ENCODE measurements around the gene ST3GAL6.
A peak's percentile ranks its signal among the peaks of the same experiment; 100 is the strongest.

Gene ST3GAL6

GRCh38 chr3:98808071-98808470, 44.9 kb downstream of the ST3GAL6 start:
- Histone ChIP-seq H2BK120ac (ENCODE audit: insufficient read depth, low read length, poor library complexity) (no peak overlapping the region), H3K4ac (ENCODE audit: low read depth, low read length) (no peak overlapping the region), H3K14ac (ENCODE audit: low read length) (no peak overlapping the region), H4K8ac (ENCODE audit: low read depth, low read length) (no peak overlapping the region), H4K91ac (ENCODE audit: low read depth, low read length) (no peak overlapping the region), H3K9ac (ENCODE audit: low read length) (no peak overlapping the region), H3K18ac (ENCODE audit: low read length) (no peak overlapping the region), H3K79me2 (ENCODE audit: control insufficient read depth, insufficient read depth, low read length, poor library complexity) (no peaks in the 10 kb centered on the region), H3K36me3 (ENCODE audit: control insufficient read depth in 1 of 2, insufficient read depth in 2 of 2, low read length in 2 of 2) (peaks cover 4 to 11% of the 10 kb centered on the region in 2 experiments), H2AFZ (ENCODE audit: insufficient read depth, low read length, poor library complexity) (no peak overlapping the region), H3K27me3 (ENCODE audit: insufficient read depth, low read length) (no peaks in the 10 kb centered on the region), H3K79me1 (ENCODE audit: low read length) (no peaks in the 10 kb centered on the region), H4K12ac (ENCODE audit: low read depth, low read length) (no peak overlapping the region), H3K23ac (ENCODE audit: low read length) (no peak overlapping the region), H2BK12ac (ENCODE audit: low read length) (no peak overlapping the region), H3K4me3 (ENCODE audit: low read depth, low read length) (no peak overlapping the region), H3K4me2 (ENCODE audit: low read length) (no peak overlapping the region), H2BK5ac (ENCODE audit: low read depth, low read length, poor library complexity) (no peak overlapping the region), H3K9me3 (ENCODE audit: insufficient read depth, low read depth, low read length) (no peaks in the 10 kb centered on the region), H3K4me1 (ENCODE audit: control insufficient read depth in 1 of 2, insufficient read depth in 2 of 2, low read length in 2 of 2) (peaks cover 2 to 6% of the 10 kb centered on the region in 2 experiments), H2AK5ac (ENCODE audit: low read length) (no peak overlapping the region), H3K27ac (ENCODE audit: low read depth, low read length) (no peak overlapping the region)
- WGBS (ENCODE audit: extremely low coverage, insufficient coverage, insufficient read length), result no CpG with 5 or more reads among the region's 2 CpGs
- peak in 1 of 2 donors; percentile 18 for DNase-seq

GRCh38 chr3:98809557-98809956, 46.4 kb downstream of the ST3GAL6 start:
- DNase-seq, result peak in 1 of 2 donors; percentile 27
- peaks cover 4 to 11% of the 10 kb centered on the region in 2 experiments for H3K36me3 ChIP-seq (ENCODE audit: control insufficient read depth in 1 of 2, insufficient read depth in 2 of 2, low read length in 2 of 2)
- no peak overlapping the region for H3K18ac ChIP-seq (ENCODE audit: low read length)
- no peak overlapping the region for H3K23ac ChIP-seq (ENCODE audit: low read length)
- no peak overlapping the region for H2AK5ac ChIP-seq (ENCODE audit: low read length)
- peaks cover 2 to 6% of the 10 kb centered on the region in 2 experiments for H3K4me1 ChIP-seq (ENCODE audit: control insufficient read depth in 1 of 2, insufficient read depth in 2 of 2, low read length in 2 of 2)
- no peak overlapping the region for H3K27ac ChIP-seq (ENCODE audit: low read depth, low read length)
- no peak overlapping the region for H2BK5ac ChIP-seq (ENCODE audit: low read depth, low read length, poor library complexity)
- H4K8ac ChIP-seq (ENCODE audit: low read depth, low read length), result no peak overlapping the region
- H3K14ac ChIP-seq (ENCODE audit: low read length), result no peak overlapping the region
- WGBS (ENCODE audit: extremely low coverage, insufficient coverage, insufficient read length), result no CpG with 5 or more reads among the region's 3 CpGs
- H3K9ac ChIP-seq (ENCODE audit: low read length), result no peak overlapping the region
- H4K91ac ChIP-seq (ENCODE audit: low read depth, low read length), result no peak overlapping the region
- H3K4me3 ChIP-seq (ENCODE audit: low read depth, low read length), result no peak overlapping the region
- no peaks in the 10 kb centered on the region for H3K9me3 ChIP-seq (ENCODE audit: insufficient read depth, low read depth, low read length)
- H3K4me2 ChIP-seq (ENCODE audit: low read length), result no peak overlapping the region
- no peak overlapping the region for H3K4ac ChIP-seq (ENCODE audit: low read depth, low read length)
- no peak overlapping the region for H2BK120ac ChIP-seq (ENCODE audit: insufficient read depth, low read length, poor library complexity)
- H2BK12ac ChIP-seq (ENCODE audit: low read length), result no peak overlapping the region
- no peak overlapping the region for H2AFZ ChIP-seq (ENCODE audit: insufficient read depth, low read length, poor library complexity)
- no peaks in the 10 kb centered on the region for H3K79me1 ChIP-seq (ENCODE audit: low read length)
- H3K27me3 ChIP-seq (ENCODE audit: insufficient read depth, low read length), result no peaks in the 10 kb centered on the region
- no peak overlapping the region for H4K12ac ChIP-seq (ENCODE audit: low read depth, low read length)
- H3K79me2 ChIP-seq (ENCODE audit: control insufficient read depth, insufficient read depth, low read length, poor library complexity), result no peaks in the 10 kb centered on the region

DNA sequence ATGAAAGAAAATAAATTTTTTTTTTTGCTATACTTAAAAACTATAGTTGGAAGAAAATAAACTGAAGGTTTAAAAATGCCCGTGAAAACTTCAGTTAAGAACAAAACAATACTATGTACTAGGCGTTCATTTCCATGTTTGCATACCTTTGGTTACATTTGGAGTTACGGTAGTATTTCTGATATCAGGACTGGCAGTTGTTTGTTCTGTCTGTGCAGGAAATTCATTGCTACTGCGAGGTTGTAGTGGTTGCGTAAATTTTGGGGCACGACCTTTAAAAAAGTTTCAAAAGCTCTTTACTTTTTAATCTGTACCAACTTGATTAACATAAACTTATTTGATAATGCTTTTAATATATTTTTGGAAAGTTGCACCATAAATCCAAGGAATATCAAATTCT, 47.9 kb downstream of the ST3GAL6 start:
- no peaks in the 10 kb centered on the region for H3K79me2 ChIP-seq (ENCODE audit: control insufficient read depth, insufficient read depth, low read length, poor library complexity)
- no peak overlapping the region for H2BK120ac ChIP-seq (ENCODE audit: insufficient read depth, low read length, poor library complexity)
- no peak overlapping the region for H2BK5ac ChIP-seq (ENCODE audit: low read depth, low read length, poor library complexity)
- no peak overlapping the region for H3K4me3 ChIP-seq (ENCODE audit: low read depth, low read length)
- no CpG with 5 or more reads among the region's 6 CpGs for WGBS (ENCODE audit: extremely low coverage, insufficient coverage, insufficient read length)
- H3K4ac ChIP-seq (ENCODE audit: low read depth, low read length), result no peak overlapping the region
- H3K4me2 ChIP-seq (ENCODE audit: low read length), result no peak overlapping the region
- no peaks in the 10 kb centered on the region for H3K27me3 ChIP-seq (ENCODE audit: insufficient read depth, low read length)
- no peak overlapping the region for H4K8ac ChIP-seq (ENCODE audit: low read depth, low read length)
- no peak overlapping the region for H3K9ac ChIP-seq (ENCODE audit: low read length)
- no peak overlapping the region for H4K91ac ChIP-seq (ENCODE audit: low read depth, low read length)
- H2AK5ac ChIP-seq (ENCODE audit: low read length), result no peak overlapping the region
- no peak overlapping the region for H3K18ac ChIP-seq (ENCODE audit: low read length)
- no peak overlapping the region for H2BK12ac ChIP-seq (ENCODE audit: low read length)
- H3K36me3 ChIP-seq (ENCODE audit: control insufficient read depth in 1 of 2, insufficient read depth in 2 of 2, low read length in 2 of 2), result peaks cover 2 to 8% of the 10 kb centered on the region in 2 experiments
- no peak for DNase-seq
- no peak overlapping the region for H3K23ac ChIP-seq (ENCODE audit: low read length)
- no peak overlapping the region for H4K12ac ChIP-seq (ENCODE audit: low read depth, low read length)
- no peak overlapping the region for H3K27ac ChIP-seq (ENCODE audit: low read depth, low read length)
- H2AFZ ChIP-seq (ENCODE audit: insufficient read depth, low read length, poor library complexity), result no peak overlapping the region
- peaks cover 4 to 6% of the 10 kb centered on the region in 2 experiments for H3K4me1 ChIP-seq (ENCODE audit: control insufficient read depth in 1 of 2, insufficient read depth in 2 of 2, low read length in 2 of 2)
- H3K14ac ChIP-seq (ENCODE audit: low read length), result no peak overlapping the region
- no peaks in the 10 kb centered on the region for H3K79me1 ChIP-seq (ENCODE audit: low read length)
- no peaks in the 10 kb centered on the region for H3K9me3 ChIP-seq (ENCODE audit: insufficient read depth, low read depth, low read length)

- no peak overlapping the region for H2AK5ac ChIP-seq (ENCODE audit: low read length)
- H4K91ac ChIP-seq (ENCODE audit: low read depth, low read length), result no peak overlapping the region
- no peak overlapping the region for H2BK5ac ChIP-seq (ENCODE audit: low read depth, low read length, poor library complexity)
- no peak overlapping the region for H2BK120ac ChIP-seq (ENCODE audit: insufficient read depth, low read length, poor library complexity)
- no peak overlapping the region for H3K4me3 ChIP-seq (ENCODE audit: low read depth, low read length)
- H3K4ac ChIP-seq (ENCODE audit: low read depth, low read length), result no peak overlapping the region
- no peak overlapping the region for H3K14ac ChIP-seq (ENCODE audit: low read length)
- no peak overlapping the region for H3K27ac ChIP-seq (ENCODE audit: low read depth, low read length)
- no peaks in the 10 kb centered on the region for H3K9me3 ChIP-seq (ENCODE audit: insufficient read depth, low read depth, low read length)
- no peak overlapping the region for H2BK12ac ChIP-seq (ENCODE audit: low read length)
- no peak overlapping the region for H3K4me2 ChIP-seq (ENCODE audit: low read length)
- H3K79me1 ChIP-seq (ENCODE audit: low read length), result no peaks in the 10 kb centered on the region
- H4K8ac ChIP-seq (ENCODE audit: low read depth, low read length), result no peak overlapping the region
- H3K79me2 ChIP-seq (ENCODE audit: control insufficient read depth, insufficient read depth, low read length, poor library complexity), result no peaks in the 10 kb centered on the region
- no CpG with 5 or more reads among the region's 5 CpGs for WGBS (ENCODE audit: extremely low coverage, insufficient coverage, insufficient read length)
- no peak overlapping the region for H3K9ac ChIP-seq (ENCODE audit: low read length)
- peaks cover 0 to 2% of the 10 kb centered on the region in 2 experiments for H3K4me1 ChIP-seq (ENCODE audit: control insufficient read depth in 1 of 2, insufficient read depth in 2 of 2, low read length in 2 of 2)
- H3K23ac ChIP-seq (ENCODE audit: low read length), result no peak overlapping the region
- H4K12ac ChIP-seq (ENCODE audit: low read depth, low read length), result no peak overlapping the region
- H3K27me3 ChIP-seq (ENCODE audit: insufficient read depth, low read length), result no peaks in the 10 kb centered on the region
- peak in 1 of 2 donors; percentile 66 for DNase-seq
- H3K18ac ChIP-seq (ENCODE audit: low read length), result no peak overlapping the region
- H3K36me3 ChIP-seq (ENCODE audit: control insufficient read depth in 1 of 2, insufficient read depth in 2 of 2, low read length in 2 of 2), result peaks cover 0 to 4% of the 10 kb centered on the region in 2 experiments
- H2AFZ ChIP-seq (ENCODE audit: insufficient read depth, low read length, poor library complexity), result no peak overlapping the region
Observed at GRCh38 chr3:98812851-98813374, 49.8 kb downstream of the ST3GAL6 start.

All from trophoblast cell (in vitro differentiated cells and primary cell).